Activated CD8-positive, alpha-beta memory T cell treated with anti-CD3 and anti-CD28 coated beads, Interleukin-2, amount 50 U/mL, for 24 hours (primary cell): ENCODE measurements around the gene FYB1.
"Not testable (repeated sequence)": the region's sequence is repeated elsewhere in the genome, so short reads cannot be mapped to it uniquely, and the experiment has no call there.

ENCODE experiments used
- DNase-seq: peaks from one replicate; pipeline ENCODE4 v3.0.0-alpha.2; 2020; ENCODE audit errors: extremely low read depth

The FYB1 gene

GRCh38 chr5:39186722-39187539, 32.4 kb downstream of the FYB1 start:
- no peak for DNase-seq

- DNase-seq: no peak
These were observed 33.1 kb downstream of the FYB1 start for GRCh38 chr5:39186289-39186688.

GRCh38 chr5:39185761-39186160, 33.6 kb downstream of the FYB1 start:
- no peak for DNase-seq

- DNase-seq: not testable (repeated sequence)
These were observed 39.8 kb downstream of the FYB1 start for GRCh38 chr5:39179561-39179960.

DNA sequence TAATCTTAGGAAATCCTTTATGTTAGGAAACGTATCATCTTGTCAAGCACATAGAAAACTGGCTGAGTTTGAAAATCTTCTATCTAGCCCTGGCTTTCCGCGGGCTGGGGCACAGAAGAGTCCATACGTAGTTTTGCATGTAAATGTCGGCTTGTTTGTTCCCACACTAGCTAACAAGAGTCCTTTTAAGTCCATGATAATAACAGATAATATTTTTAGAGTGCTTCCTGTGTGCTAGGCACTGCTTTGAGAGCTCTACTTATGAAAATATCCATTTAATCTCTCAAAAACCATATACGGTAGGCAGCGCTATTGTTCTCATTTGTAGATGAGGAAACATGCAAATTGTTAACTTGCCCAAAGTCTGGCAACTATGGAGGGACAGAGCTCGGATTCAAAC, 40.5 kb downstream of the FYB1 start:
- DNase-seq: no peak

DNA sequence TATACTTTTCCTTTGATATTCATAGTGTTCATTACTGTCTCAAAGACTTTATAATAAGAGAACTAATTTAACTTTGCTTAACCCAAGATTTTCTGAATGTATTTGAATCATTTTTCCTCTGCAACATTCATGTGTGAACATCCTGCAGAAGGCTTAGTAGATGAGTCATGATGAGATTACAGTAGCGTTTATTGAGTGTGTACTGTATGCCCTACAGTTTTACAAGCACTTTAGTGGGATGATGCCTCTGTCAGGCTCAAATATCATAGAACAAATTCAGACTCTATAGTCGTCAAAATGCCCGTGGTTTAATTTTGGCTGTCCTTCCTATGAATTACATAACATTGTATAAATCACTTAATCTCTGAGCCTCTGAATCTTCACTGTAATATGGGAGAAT, 41.2 kb downstream of the FYB1 start:
- DNase-seq: no peak

- DNase-seq: no peak
These were observed 41.8 kb downstream of the FYB1 start for GRCh38 chr5:39177631-39177964.

DNA sequence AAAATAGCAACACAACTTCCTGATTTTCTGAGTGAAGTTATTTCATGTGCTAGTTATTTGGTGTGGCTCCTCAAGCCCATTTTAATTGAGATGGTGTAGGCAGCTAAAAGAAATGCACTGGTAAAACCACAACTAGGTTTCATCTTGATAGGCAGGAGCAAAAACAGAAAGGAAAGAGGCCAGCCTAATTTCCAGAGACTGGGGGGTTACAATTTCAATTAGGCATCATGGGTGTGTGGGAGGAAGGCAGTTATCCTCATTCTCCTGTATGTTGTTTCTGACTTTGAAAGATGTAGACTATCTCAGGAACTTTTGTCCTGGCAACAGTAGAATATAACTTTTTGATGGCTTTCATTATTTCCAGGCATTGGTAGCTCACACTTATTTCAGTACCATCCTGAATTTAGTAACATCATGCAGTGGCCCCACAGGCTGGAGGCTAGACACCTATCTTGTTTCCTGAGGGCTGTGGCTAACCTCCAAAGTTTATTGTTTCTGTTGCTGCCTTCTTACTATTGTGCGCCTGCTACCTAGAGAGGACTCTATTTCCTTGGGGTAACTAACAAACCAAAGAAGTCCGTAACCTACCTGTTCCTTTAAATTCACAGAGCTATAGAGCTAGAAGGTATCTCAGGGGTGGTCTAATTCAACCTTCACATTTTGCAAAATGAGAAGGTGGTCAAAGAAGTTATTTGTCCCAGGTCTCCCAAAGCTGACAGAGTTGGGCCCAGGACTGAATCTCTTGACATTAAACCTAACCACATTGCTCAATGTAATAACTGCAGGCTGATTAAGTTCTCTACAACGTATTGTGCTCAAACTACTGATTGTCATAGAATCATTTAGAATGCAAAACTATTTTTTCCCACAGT, 42.4 kb downstream of the FYB1 start:
- DNase-seq: no peak

- no peak for DNase-seq
These were observed 43.9 kb downstream of the FYB1 start for GRCh38 chr5:39175273-39175955.

DNA sequence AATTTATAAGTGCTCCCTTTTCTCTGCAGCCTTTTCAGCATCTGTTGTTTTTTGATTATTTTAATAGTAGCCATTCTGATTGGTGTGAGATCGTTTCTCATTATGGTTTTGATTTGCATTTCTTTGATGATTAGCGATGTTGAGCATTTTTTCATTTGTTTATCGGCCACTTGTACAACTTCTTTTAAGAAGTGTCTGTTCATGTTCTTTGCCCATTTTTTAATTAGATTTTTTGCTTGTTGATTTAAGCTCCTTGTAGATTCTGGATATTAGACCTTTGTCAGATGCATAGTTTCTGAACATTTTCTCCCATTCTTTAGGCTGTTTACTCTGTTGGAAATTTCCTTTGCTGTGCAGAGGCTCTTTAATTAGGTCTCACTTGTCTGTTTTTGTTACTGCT, 46.3 kb downstream of the FYB1 start:
- DNase-seq: no peak

DNA sequence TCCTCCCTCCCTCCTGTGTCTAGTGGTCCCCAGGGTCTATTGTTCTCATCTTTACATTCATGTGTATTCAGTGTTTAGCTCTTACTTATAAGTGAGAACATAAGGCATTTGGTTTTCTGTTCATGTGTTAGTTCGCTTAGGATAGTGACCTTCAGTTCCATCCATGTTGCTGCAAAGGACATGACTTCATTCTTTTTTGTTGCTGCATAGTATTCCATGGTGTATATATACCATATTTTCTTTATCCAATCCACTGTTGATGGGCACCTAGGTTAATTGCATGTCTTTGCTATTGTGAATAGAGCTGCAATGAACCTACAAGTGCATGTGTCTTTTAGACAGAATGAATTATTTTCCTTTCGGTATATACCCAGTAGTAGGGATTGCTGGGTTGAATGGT, 46.8 kb downstream of the FYB1 start:
- no peak for DNase-seq

GRCh38 chr5:39171647-39172046, 47.7 kb downstream of the FYB1 start:
- no peak for DNase-seq

DNA sequence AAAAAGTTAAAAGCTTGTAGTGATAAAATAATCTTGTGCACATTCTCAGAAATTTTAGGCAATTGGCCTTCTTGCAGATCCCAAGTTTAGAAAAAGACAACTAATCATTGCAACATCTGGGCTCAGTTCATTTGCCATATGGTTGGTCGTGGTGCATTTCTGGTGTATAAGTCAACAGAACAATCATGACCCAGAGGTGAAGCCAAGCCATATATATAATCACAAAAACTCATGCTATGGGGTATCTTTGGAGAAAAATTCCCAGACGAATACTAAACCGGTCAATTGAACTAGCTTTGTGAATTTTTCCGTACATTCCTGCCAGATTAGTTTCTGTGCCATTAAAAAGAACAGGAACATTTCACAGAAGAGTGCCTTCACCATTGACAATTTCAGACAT, 50.3 kb downstream of the FYB1 start:
- no peak for DNase-seq

DNA sequence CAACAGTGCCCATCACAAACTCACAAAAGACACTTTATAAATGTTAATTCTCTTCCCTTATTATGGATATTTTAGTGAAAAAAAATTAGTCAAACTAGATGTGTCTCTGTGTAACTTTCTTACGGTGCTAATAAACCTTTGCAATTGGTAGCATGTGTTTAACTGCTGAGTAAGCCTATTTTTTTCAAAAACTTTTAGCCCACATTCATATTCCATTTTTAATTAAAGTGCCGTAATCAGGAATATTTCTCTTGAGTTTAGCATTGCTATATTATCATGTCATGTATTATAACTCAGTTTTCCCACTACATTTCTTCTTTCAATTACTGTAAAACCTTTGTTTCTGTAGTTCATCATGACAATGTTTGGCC, 51.4 kb downstream of the FYB1 start:
- DNase-seq: no peak

DNA sequence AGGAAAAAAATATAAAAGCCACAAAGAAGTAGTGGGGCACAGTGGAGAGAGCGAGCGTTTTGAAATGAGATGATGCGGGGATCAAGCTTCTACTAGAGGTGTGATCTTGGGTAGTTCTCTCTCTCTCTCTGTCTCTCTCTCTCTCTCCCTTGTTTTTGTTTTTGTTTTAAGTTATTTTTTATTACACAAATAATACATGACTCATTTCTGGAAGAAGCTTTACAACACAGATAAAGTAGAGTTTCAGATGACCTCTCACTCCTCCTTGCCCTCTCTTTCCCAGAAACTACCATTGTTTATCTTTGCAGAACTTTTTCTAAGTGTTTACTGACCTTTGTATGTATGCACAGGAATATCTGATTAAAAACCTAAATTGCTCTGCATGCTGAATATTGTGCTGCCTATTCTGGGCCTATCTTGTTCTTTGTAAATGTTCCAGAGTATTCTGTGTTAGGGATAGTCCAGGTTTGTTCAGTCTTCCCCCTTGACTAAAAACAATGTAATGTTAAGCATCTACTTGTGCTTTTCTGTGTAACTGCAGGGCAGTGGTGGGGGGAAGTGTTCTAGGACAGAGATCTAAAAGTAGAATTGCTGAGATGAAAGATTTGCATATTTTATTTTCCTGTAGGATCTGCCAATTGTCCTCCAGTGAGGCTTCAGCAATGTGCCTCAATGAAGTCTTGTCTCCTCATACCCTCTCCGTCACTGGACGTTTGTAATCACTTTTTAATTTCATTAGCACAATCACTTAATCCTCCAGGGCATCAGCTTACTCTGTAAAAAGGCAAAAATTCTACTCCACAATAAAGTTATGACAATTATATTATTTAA, 52.0 kb downstream of the FYB1 start:
- DNase-seq: no peak

DNA sequence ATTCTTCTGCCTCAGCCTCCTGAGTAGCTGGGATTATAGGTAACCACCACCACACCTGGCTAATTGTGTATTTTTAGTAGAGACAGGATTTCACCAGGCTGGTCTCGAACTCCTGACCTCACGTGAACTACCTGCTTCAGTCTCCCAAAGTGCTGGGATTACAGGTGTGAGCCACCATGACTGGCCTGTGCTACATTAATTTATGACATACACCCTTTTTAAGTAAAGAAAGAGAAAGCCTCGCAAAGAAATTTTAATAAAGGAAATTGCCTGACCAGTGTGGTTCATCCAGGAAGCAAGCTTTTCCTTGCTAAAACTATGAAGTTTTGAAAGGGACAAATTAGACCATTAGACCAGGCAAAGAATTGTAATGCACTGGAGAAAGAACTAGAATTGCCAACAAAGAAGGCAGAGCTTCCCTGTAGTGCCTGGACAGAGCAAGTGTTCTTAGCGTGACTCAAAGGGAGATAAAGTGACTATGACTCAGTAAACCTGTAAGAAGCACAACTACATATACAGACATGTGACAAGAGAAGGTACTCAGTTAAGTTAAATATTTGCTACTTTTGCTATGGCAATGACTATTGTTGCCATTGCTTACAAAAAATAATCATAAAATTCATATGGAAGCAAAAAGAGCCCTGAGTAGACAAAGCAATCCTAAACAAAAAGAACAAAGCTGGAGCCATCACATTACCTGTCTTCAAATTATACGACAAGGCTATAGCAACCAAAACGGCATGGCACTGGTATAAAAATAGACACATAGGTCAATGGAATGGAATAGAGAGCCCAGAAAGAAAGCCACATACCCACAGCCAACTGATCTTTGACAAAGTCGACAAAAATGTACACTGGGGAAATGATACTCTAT, 54.6 kb downstream of the FYB1 start:
- DNase-seq: no peak

DNA sequence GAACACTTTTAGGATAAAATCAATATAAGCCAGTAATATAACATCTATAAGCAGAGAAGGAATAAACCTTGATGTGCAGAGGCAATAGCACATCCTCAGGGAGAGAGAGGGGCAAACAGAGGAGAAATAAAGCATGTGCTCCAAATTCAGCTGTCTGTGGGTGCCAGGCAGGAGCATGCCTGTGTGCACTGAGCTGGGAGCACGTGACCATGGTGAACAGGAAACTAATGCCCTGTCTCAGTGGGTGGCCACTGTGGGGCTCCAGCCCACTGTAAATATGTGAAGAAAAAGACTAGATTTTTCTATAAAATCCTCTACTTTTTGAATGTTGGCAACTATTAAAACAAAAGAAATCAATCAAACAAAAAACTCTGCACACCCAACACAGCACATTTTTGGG, 55.3 kb downstream of the FYB1 start:
- DNase-seq: no peak

DNA sequence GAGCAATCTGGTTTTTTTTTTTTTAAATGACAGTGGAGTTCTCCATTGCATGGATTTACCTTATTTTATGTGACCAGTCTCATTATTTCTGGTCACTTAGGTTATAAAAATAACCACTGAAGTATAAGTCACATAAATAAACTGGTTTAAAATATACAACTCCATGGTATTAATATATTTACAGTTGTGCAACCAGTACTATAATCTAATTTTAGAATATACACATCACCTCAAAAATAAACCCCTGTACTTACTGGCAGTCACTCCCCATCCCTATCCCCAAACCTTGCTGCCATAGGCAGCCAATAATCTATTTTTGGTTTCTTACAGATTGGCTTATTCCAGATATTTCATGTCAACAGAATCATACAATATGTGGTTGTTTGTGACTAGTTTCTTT, 57.8 kb downstream of the FYB1 start:
- no peak for DNase-seq

- no peak for DNase-seq
These were observed 58.7 kb downstream of the FYB1 start for GRCh38 chr5:39160576-39161213.

DNA sequence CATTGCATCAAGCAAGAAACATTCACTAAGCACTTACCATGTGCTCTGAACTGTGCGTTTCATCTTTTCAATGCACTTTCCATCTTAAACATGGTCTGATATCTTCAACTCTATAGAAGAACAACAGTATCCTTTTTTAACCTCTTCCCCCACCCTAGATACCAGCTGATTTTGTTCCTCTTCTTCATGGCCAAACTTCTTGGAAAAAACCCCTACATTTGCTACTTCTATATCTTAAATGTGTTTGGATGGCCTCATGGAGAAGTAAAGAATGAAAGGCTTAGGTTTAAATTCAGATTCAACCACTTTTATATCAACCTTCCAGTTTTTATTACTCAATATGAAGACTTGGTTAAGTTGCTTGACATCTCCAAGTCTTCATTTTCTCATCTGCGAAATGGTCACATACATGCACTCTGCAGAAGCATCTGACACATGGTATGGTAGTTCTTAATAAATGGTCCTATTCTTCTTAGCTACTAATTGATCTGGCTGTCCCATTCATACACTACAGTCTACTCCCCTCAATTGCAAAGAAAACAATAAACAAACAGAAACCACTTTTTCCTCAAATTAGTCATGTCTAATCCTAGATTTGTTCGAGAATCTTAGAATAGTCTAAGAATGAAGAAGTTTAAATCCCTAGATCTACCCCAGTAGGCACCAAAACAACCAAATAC, 59.4 kb downstream of the FYB1 start:
- no peak for DNase-seq
